Karpas-422 (cell line): ENCODE measurements around the gene BTK. TPM values are rescaled to one million over a fixed set of nuclear protein-coding genes. Genes with fewer than 3 reads are reported as not detected.
"Not testable (repeated sequence)": the region's sequence is repeated elsewhere in the genome, so short reads cannot be mapped to it uniquely, and the experiment has no call there.

Source experiments
- DNase-seq: peaks from one replicate; pipeline ENCODE4 v3.0.0-alpha.2; 2015
- H2AFZ ChIP-seq: fragments of 200-600 bp; sonication (generic); 2 replicates; pipeline ENCODE4 v1.6.1; 2014; ENCODE audit warnings: antibody characterized with exemption, low read length, mixed read lengths
- H3K27ac ChIP-seq: fragments of 200-600 bp; sonication (generic); 2 replicates; pipeline ENCODE4 v1.5.1; 2014; ENCODE audit warnings: mild to moderate bottlenecking, low read length, moderate library complexity
- H3K27me3 ChIP-seq: fragments of 200-600 bp; sonication (generic); 2 replicates; pipeline ENCODE4 v1.6.1; 2014; ENCODE audit warnings: low read length, mixed read lengths
- H3K36me3 ChIP-seq: fragments of 200-600 bp; sonication (generic); 2 replicates; pipeline ENCODE4 v1.6.1; 2014; ENCODE audit warnings: low read length, mixed read lengths; ENCODE audit not compliant: insufficient read depth
- H3K4me1 ChIP-seq: fragments of 200-600 bp; sonication (generic); 2 replicates; pipeline ENCODE4 v1.6.1; 2014; ENCODE audit warnings: mild to moderate bottlenecking, low read length, mixed read lengths
- H3K4me2 ChIP-seq: fragments of 200-600 bp; sonication (generic); 2 replicates; pipeline ENCODE4 v1.6.1; 2014; ENCODE audit warnings: low read length, low read depth, mild to moderate bottlenecking; ENCODE audit not compliant: poor library complexity, severe bottlenecking
- H3K4me3 ChIP-seq: fragments of 200-600 bp; sonication (generic); 2 replicates; pipeline ENCODE4 v1.5.1; 2014; ENCODE audit warnings: mild to moderate bottlenecking, antibody characterized with exemption, low read length, mixed read lengths
- H3K79me2 ChIP-seq: fragments of 200-600 bp; sonication (generic); 2 replicates; pipeline ENCODE4 v1.6.1; 2014; ENCODE audit warnings: mild to moderate bottlenecking, low read length, mixed read lengths
- H3K9ac ChIP-seq: fragments of 200-600 bp; sonication (generic); 2 replicates; pipeline ENCODE4 v1.6.0; 2014; ENCODE audit warnings: low read length
- H3K9me2 ChIP-seq: fragments of 200-600 bp; sonication (generic), shearing (Covaris generic); replicated peaks from 2 replicates; pipeline ENCODE4 v1.6.0; 2014; ENCODE audit warnings: mild to moderate bottlenecking, low read length, moderate library complexity; ENCODE audit not compliant: insufficient read depth
- H3K9me3 ChIP-seq: fragments of 300-700, 200-600 bp; sonication (generic); 2 replicates; pipeline ENCODE4 v1.6.1; 2014; ENCODE audit warnings: low read length, mixed read lengths
- H4K20me1 ChIP-seq: fragments of 200-600 bp; sonication (generic); 2 replicates; pipeline ENCODE4 v1.6.1; 2014; ENCODE audit warnings: mild to moderate bottlenecking, antibody characterized with exemption, low read length, low read depth; ENCODE audit not compliant: insufficient read depth
- total RNA-seq: library from RNA; depleted of rRNA; stranded (reverse); fragments of >200 nt; shearing (Covaris generic); gene quantifications from 2 replicates; pipeline ENCODE4 v1.2.3, GENCODE V29; 2014; ENCODE audit warnings: low replicate concordance

The BTK gene
- total RNA-seq, 1 experiment from 2014 or later, result 94.2 TPM

GRCh38 chrX:101349193-101349562 lies 36.8 kb downstream of the BTK start:
- DNase-seq, result no peak
- Histone ChIP-seq H3K4me3 (peak overlapping the region; percentile 71), H3K36me3 (peaks cover 22% of the 10 kb centered on the region; the same call in 1 of the 2 replicates), H2AFZ (no peak overlapping the region), H3K9ac (peak overlapping the region; percentile 83), H3K79me2 (peaks cover 22% of the 10 kb centered on the region), H3K27me3 (no peaks in the 10 kb centered on the region), H3K9me3 (no peaks in the 10 kb centered on the region), H3K4me1 (peaks cover 23% of the 10 kb centered on the region), H4K20me1 (no peaks in the 10 kb centered on the region), H3K27ac (peak overlapping the region; percentile 35), H3K4me2 (peak overlapping the region; percentile 76), H3K9me2 (no peaks in the 10 kb centered on the region)

GRCh38 chrX:101348452-101349192 lies 37.4 kb downstream of the BTK start, which contains the start of gene TIMM8A:
TSS of gene TIMM8A (minus strand) at chrX:101348742. CDS start at chrX:101348664, 78 bp downstream.
- Histone ChIP-seq H3K4me1 (peaks cover 23% of the 10 kb centered on the region), H3K4me2 (peak within 1 kb of the TSS; percentile 76), H3K27me3 (no peaks in the 10 kb centered on the region), H3K4me3 (peak within 1 kb of the TSS; percentile 71), H3K9me2 (no peaks in the 10 kb centered on the region), H4K20me1 (no peaks in the 10 kb centered on the region), H3K9ac (peak within 1 kb of the TSS; percentile 83), H3K36me3 (peaks cover 22% of the 10 kb centered on the region; the same call in 1 of the 2 replicates), H2AFZ (peak within 1 kb of the TSS; percentile 37; the same call in 1 of the 2 replicates), H3K27ac (peak within 1 kb of the TSS; percentile 60), H3K79me2 (peaks cover 22% of the 10 kb centered on the region), H3K9me3 (no peaks in the 10 kb centered on the region)
- peak; percentile 90 for DNase-seq

GRCh38 chrX:101347859-101348451 lies 38.0 kb downstream of the BTK start:
- peak overlapping the region; percentile 60; the same call in 1 of the 2 replicates for H3K27ac ChIP-seq
- no peaks in the 10 kb centered on the region for H4K20me1 ChIP-seq
- H3K4me2 ChIP-seq, result peak overlapping the region; percentile 76
- no peaks in the 10 kb centered on the region for H3K9me3 ChIP-seq
- H3K9me2 ChIP-seq, result no peaks in the 10 kb centered on the region
- DNase-seq, result no peak
- no peak overlapping the region for H2AFZ ChIP-seq
- H3K27me3 ChIP-seq, result no peaks in the 10 kb centered on the region
- H3K4me1 ChIP-seq, result peaks cover 23% of the 10 kb centered on the region
- H3K4me3 ChIP-seq, result peak overlapping the region; percentile 71
- H3K79me2 ChIP-seq, result peaks cover 22% of the 10 kb centered on the region
- peaks cover 16% of the 10 kb centered on the region; the same call in 1 of the 2 replicates for H3K36me3 ChIP-seq
- H3K9ac ChIP-seq, result peak overlapping the region; percentile 83

- Histone ChIP-seq H3K36me3 (no peaks in the 10 kb centered on the region), H3K9me2 (no peaks in the 10 kb centered on the region), H3K9ac (no peak overlapping the region), H3K4me2 (no peak overlapping the region), H4K20me1 (no peaks in the 10 kb centered on the region), H3K4me1 (no peaks in the 10 kb centered on the region), H3K79me2 (no peaks in the 10 kb centered on the region), H3K4me3 (no peak overlapping the region), H2AFZ (no peak overlapping the region), H3K9me3 (no peaks in the 10 kb centered on the region), H3K27ac (no peak overlapping the region), H3K27me3 (no peaks in the 10 kb centered on the region)
- no peak for DNase-seq
These were observed 48.2 kb downstream of the BTK start for GRCh38 chrX:101337776-101338271.

- not testable (repeated sequence) for H3K27ac ChIP-seq, H3K4me1 ChIP-seq, H3K9ac ChIP-seq, H3K79me2 ChIP-seq, H2AFZ ChIP-seq, H3K9me2 ChIP-seq, H3K4me3 ChIP-seq, H3K9me3 ChIP-seq, H4K20me1 ChIP-seq, DNase-seq, H3K36me3 ChIP-seq, H3K4me2 ChIP-seq, H3K27me3 ChIP-seq
These were observed 51.7 kb downstream of the BTK start for GRCh38 chrX:101334310-101334709.

- H3K9ac ChIP-seq, H3K4me3 ChIP-seq, H3K9me2 ChIP-seq, H2AFZ ChIP-seq, DNase-seq, H3K9me3 ChIP-seq, H3K4me2 ChIP-seq, H3K27ac ChIP-seq, H4K20me1 ChIP-seq, H3K36me3 ChIP-seq, H3K27me3 ChIP-seq, H3K4me1 ChIP-seq, H3K79me2 ChIP-seq: not testable (repeated sequence)
These were observed 59.4 kb downstream of the BTK start for GRCh38 chrX:101326600-101326999.

- DNase-seq, result no peak
- Histone ChIP-seq H3K4me2 (no peak overlapping the region), H3K27ac (no peak overlapping the region), H3K9ac (no peak overlapping the region), H3K9me2 (no peaks in the 10 kb centered on the region), H3K4me1 (no peaks in the 10 kb centered on the region), H3K79me2 (no peaks in the 10 kb centered on the region), H3K27me3 (no peaks in the 10 kb centered on the region), H2AFZ (no peak overlapping the region), H3K4me3 (no peak overlapping the region), H4K20me1 (no peaks in the 10 kb centered on the region), H3K36me3 (no peaks in the 10 kb centered on the region), H3K9me3 (no peaks in the 10 kb centered on the region)
These were observed 82.2 kb downstream of the BTK start for GRCh38 chrX:101303790-101304189.
